ENCODE results near the gene EFCC1.

- TF ChIP-seq GATA3 (IDR thresholded peaks at IDR 0.05; ENCODE audit: low read depth, low read length), result no peak
- no peak for TF ChIP-seq GATA2 (IDR thresholded peaks at IDR 0.05; ENCODE audit: low read depth, low read length)
Measured at GRCh38 chr3:129031476-129032215, 30.5 kb downstream of the EFCC1 start.

Measured in SH-SY5Y (cell line).